CD4-positive, alpha-beta T cell treated with Interleukin-1 beta for 1 hour (primary cell): Measurements from ENCODE around the gene AXIN2.

ENCODE experiments used
- DNase-seq, 2 donors: peaks; one replicate each; pipeline ENCODE4 v3.0.0-alpha.2; 2020 to 2022

AXIN2 gene

GRCh38 chr17:65583921-65584603 lies 22.6 kb upstream of the AXIN2 start:
- no peak for DNase-seq

GRCh38 chr17:65576939-65577338 lies 15.5 kb upstream of the AXIN2 start:
- DNase-seq: no peak

GRCh38 chr17:65573282-65573602 lies 11.8 kb upstream of the AXIN2 start:
- no peak for DNase-seq

- DNase-seq: no peak
Measured at GRCh38 chr17:65572581-65573281, 11.3 kb upstream of the AXIN2 start.

GRCh38 chr17:65572186-65572580 lies 10.7 kb upstream of the AXIN2 start:
- no peak for DNase-seq

- no peak for DNase-seq
Measured at GRCh38 chr17:65568918-65569317, 7.5 kb upstream of the AXIN2 start.

GRCh38 chr17:65567566-65567965 lies 6.1 kb upstream of the AXIN2 start:
- no peak for DNase-seq

GRCh38 chr17:65565559-65565958 lies 4.1 kb upstream of the AXIN2 start:
- DNase-seq: no peak

- no peak for DNase-seq
Measured at GRCh38 chr17:65564793-65565192, 3.3 kb upstream of the AXIN2 start.

GRCh38 chr17:65562206-65562531 lies 721 bp upstream of the AXIN2 start:
- no peak for DNase-seq

GRCh38 chr17:65560628-65561451 lies 608 bp downstream of the AXIN2 start:
- DNase-seq: peak; percentile 67 to 76

GRCh38 chr17:65559804-65560627 lies 1.4 kb downstream of the AXIN2 start:
- no peak for DNase-seq

- DNase-seq: no peak
Measured at GRCh38 chr17:65559461-65559803, 2.0 kb downstream of the AXIN2 start.

GRCh38 chr17:65558683-65559460 lies 2.6 kb downstream of the AXIN2 start:
- DNase-seq: no peak

- no peak for DNase-seq
Measured at GRCh38 chr17:65558311-65558682, 3.2 kb downstream of the AXIN2 start.

GRCh38 chr17:65557349-65558310 lies 3.8 kb downstream of the AXIN2 start:
- DNase-seq: peak in 1 of 2 donors; percentile 49

GRCh38 chr17:65556910-65557348 lies 4.5 kb downstream of the AXIN2 start:
- DNase-seq: no peak

- peak; percentile 76 to 84 for DNase-seq
Measured at GRCh38 chr17:65556014-65556909, 5.2 kb downstream of the AXIN2 start.

- no peak for DNase-seq
Measured at GRCh38 chr17:65554553-65555223, 6.8 kb downstream of the AXIN2 start.
